ENCODE measurements around the gene GRIN3B. TPM values are rescaled to one million over a fixed set of nuclear protein-coding genes. Genes with fewer than 3 reads are reported as not detected.
"Not testable (repeated sequence)": the region's sequence is repeated elsewhere in the genome, so short reads cannot be mapped to it uniquely, and the experiment has no call there.

GRIN3B gene
- total RNA-seq, 1 experiment from 2014 or later = not detected

- in situ Hi-C loops (cut with HindIII; ENCODE audit: low pct_unique_long_range_greater_than_20kb, low sequenced_read_pairs) = no loop called here
Observed at GRCh38 chr19:1015061-1015781, 15.0 kb downstream of the GRIN3B start.

GRCh38 chr19:1015782-1016646, 15.8 kb downstream of the GRIN3B start:
- in situ Hi-C loops (cut with HindIII; ENCODE audit: low pct_unique_long_range_greater_than_20kb, low sequenced_read_pairs) = no loop called here
- DNase-seq (ENCODE audit: low read depth) = no peak

More at GRCh38 chr19:1015061-1015781, 15.0 kb downstream of the GRIN3B start:
- no peak for DNase-seq (ENCODE audit: low read depth)

GRCh38 chr19:1016647-1017114, 16.5 kb downstream of the GRIN3B start:
- DNase-seq (ENCODE audit: low read depth) = peak; percentile 87
- in situ Hi-C loops (cut with HindIII; ENCODE audit: low pct_unique_long_range_greater_than_20kb, low sequenced_read_pairs) = no loop called here

- DNase-seq (ENCODE audit: low read depth) = no peak
- in situ Hi-C loops (cut with HindIII; ENCODE audit: low pct_unique_long_range_greater_than_20kb, low sequenced_read_pairs) = no loop called here
Observed at GRCh38 chr19:1017115-1017905, 17.1 kb downstream of the GRIN3B start.

GRCh38 chr19:1017906-1018305, 17.7 kb downstream of the GRIN3B start:
- DNase-seq (ENCODE audit: low read depth) = no peak
- in situ Hi-C loops (cut with HindIII; ENCODE audit: low pct_unique_long_range_greater_than_20kb, low sequenced_read_pairs) = no loop called here

GRCh38 chr19:1018393-1018792, 18.2 kb downstream of the GRIN3B start:
- no peak for DNase-seq (ENCODE audit: low read depth)
- in situ Hi-C loops (cut with HindIII; ENCODE audit: low pct_unique_long_range_greater_than_20kb, low sequenced_read_pairs) = no loop called here

GRCh38 chr19:1018932-1019615, 18.9 kb downstream of the GRIN3B start:
- DNase-seq (ENCODE audit: low read depth) = no peak
- in situ Hi-C loops (cut with HindIII; ENCODE audit: low pct_unique_long_range_greater_than_20kb, low sequenced_read_pairs) = no loop called here

GRCh38 chr19:1019616-1019961, 19.4 kb downstream of the GRIN3B start:
- in situ Hi-C loops (cut with HindIII; ENCODE audit: low pct_unique_long_range_greater_than_20kb, low sequenced_read_pairs) = no loop called here
- DNase-seq (ENCODE audit: low read depth) = no peak

GRCh38 chr19:1019980-1020867, 20.0 kb downstream of the GRIN3B start:
- DNase-seq (ENCODE audit: low read depth) = no peak
- in situ Hi-C loops (cut with HindIII; ENCODE audit: low pct_unique_long_range_greater_than_20kb, low sequenced_read_pairs) = no loop called here

GRCh38 chr19:1020868-1021425, 20.7 kb downstream of the GRIN3B start, which contains the start of gene TMEM259:
Gene TMEM259 (minus strand): TSS chr19:1021123. CDS start chr19:1020996, 127 bp downstream.
- DNase-seq (ENCODE audit: low read depth) = peak; percentile 93
- in situ Hi-C loops (cut with HindIII; ENCODE audit: low pct_unique_long_range_greater_than_20kb, low sequenced_read_pairs) = no loop called here

- in situ Hi-C loops (cut with HindIII; ENCODE audit: low pct_unique_long_range_greater_than_20kb, low sequenced_read_pairs); DNase-seq (ENCODE audit: low read depth): not testable (repeated sequence)
Observed at GRCh38 chr19:1023883-1024188, 23.6 kb downstream of the GRIN3B start.

- DNase-seq (ENCODE audit: low read depth); in situ Hi-C loops (cut with HindIII; ENCODE audit: low pct_unique_long_range_greater_than_20kb, low sequenced_read_pairs): not testable (repeated sequence)
Observed at GRCh38 chr19:1025080-1025479, 24.9 kb downstream of the GRIN3B start.

- in situ Hi-C loops (cut with HindIII; ENCODE audit: low pct_unique_long_range_greater_than_20kb, low sequenced_read_pairs) = no loop called here
- peak; percentile 63 for DNase-seq (ENCODE audit: low read depth)
Observed at GRCh38 chr19:1025960-1026782, 26.0 kb downstream of the GRIN3B start, which contains the start of gene CNN2. Gene CNN2 (plus strand): TSS chr19:1026608. CDS start chr19:1026662, 54 bp downstream.

GRCh38 chr19:1026783-1027649, 26.8 kb downstream of the GRIN3B start:
- no peak for DNase-seq (ENCODE audit: low read depth)
- in situ Hi-C loops (cut with HindIII; ENCODE audit: low pct_unique_long_range_greater_than_20kb, low sequenced_read_pairs) = no loop called here

GRCh38 chr19:1027650-1028061, 27.4 kb downstream of the GRIN3B start:
- peak; percentile 20 for DNase-seq (ENCODE audit: low read depth)
- in situ Hi-C loops (cut with HindIII; ENCODE audit: low pct_unique_long_range_greater_than_20kb, low sequenced_read_pairs) = no loop called here
